ENCODE measurements around the gene EIF1.
"Not testable (repeated sequence)": the region's sequence is repeated elsewhere in the genome, so short reads cannot be mapped to it uniquely, and the experiment has no call there.

The EIF1 gene

DNA sequence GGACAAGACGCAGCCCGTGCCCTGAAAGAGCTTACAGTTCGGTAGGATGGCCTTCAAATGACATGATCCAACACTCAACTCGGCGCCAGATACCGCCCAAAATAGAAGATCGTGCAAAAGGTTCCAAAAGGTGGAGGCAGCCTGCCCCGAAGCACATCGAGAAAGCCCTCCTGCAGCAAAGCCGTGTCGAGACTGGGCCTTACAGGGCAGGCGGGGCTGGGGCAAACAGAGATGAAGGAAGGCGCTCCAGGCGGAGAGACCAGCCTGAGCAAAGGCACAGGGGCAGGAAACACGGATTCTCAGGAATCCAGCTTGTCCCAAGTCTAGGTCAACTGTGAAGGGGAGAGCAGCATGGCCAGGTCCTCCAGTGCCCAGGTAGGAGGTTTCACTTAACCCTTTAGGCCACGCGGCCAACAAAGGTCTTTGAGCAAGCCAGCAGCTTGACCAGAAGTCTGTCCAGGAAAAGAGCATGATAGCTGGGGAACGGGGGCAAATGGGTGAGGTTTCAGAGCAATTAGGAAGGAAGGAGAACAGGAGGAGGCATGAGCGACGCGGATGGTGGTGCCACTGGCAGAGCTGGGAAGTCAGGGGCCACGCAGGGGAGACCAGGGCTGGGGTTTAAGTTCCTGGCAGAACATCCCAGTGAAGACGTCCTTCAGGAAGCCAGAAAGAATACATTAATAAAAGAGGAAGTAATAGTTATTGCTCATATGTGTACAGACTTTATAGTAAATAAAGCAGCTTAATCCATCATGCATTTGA, 21.2 kb upstream of the EIF1 start:
- TF ChIP-seq, protein P1, sequence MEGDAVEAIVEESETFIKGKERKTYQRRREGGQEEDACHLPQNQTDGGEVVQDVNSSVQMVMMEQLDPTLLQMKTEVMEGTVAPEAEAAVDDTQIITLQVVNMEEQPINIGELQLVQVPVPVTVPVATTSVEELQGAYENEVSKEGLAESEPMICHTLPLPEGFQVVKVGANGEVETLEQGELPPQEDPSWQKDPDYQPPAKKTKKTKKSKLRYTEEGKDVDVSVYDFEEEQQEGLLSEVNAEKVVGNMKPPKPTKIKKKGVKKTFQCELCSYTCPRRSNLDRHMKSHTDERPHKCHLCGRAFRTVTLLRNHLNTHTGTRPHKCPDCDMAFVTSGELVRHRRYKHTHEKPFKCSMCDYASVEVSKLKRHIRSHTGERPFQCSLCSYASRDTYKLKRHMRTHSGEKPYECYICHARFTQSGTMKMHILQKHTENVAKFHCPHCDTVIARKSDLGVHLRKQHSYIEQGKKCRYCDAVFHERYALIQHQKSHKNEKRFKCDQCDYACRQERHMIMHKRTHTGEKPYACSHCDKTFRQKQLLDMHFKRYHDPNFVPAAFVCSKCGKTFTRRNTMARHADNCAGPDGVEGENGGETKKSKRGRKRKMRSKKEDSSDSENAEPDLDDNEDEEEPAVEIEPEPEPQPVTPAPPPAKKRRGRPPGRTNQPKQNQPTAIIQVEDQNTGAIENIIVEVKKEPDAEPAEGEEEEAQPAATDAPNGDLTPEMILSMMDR (IDR thresholded peaks at IDR 0.05; ENCODE audit: control insufficient read depth, insufficient read depth, low read depth, low read length, missing control alignments) = no peak
- DNase-seq (ENCODE audit: low read depth) = no peak
- no peak overlapping the region for H3K4me3 ChIP-seq (ENCODE audit: control insufficient read depth, low read depth, low read length)

DNA sequence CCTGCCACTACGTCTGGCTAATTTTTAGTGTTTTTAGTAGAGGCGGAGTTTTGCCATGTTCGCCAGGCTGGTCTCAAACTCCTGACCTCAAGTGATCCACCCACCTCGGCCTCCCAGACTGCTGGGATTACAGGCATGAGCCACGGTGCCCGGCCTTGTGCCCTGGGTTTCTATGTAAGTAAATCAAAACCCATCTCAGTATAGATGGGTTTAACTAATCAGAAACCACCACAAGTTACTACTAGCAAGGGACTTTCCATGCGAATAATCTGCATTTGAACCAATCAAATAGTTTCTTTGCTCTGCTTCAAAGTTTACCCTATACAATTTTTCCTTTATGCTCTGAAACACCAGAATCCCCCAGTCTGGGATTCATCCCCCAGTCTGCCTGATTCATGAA, 16.5 kb upstream of the EIF1 start:
- no peak overlapping the region for H3K4me3 ChIP-seq (ENCODE audit: control insufficient read depth, low read depth, low read length)
- no peak for DNase-seq (ENCODE audit: low read depth)
- TF ChIP-seq, protein P1 (IDR thresholded peaks at IDR 0.05; ENCODE audit: control insufficient read depth, insufficient read depth, low read depth, low read length, missing control alignments) = no peak

DNA sequence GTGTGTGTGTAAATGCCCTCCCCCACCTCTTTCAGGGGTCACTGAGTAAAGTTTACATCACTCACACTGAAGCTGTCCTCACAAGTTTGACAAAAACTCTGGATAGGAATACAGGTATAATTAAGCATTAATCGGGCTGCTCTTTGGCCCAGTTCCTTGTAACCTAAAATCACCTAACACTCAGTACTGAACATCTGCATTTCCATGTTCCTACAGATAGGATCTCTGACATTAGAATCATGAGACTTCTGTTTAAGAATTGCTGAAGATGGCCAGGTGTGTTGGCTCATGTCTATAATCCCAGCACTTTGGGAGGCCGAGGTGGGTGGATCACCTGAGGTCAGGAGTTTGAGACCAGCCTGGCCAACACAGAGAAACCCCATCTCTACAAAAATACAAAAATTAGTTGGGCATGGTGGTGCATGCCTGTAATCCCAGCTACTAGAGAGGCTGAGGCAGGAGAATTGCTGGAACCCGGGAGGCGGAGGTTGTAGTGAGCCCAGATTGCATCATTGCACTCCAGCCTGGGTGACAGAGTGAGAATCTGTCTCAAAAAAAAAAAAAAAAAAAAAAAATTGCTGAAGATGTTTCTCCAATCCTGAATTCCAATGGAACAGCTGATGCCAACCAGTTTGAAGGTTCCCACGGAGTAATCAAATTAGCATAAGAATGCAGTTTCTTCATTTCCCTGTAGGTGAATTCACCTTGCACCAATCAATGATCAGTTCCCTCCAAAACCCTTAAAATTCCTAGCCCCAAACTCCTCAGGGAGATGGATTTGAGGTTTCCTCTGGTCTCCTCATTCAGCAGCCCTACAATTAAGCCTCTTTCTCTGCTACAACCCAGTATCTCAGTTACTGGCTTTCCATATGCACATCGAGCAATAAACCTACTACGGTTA, 13.3 kb upstream of the EIF1 start:
- H3K4me3 ChIP-seq (ENCODE audit: control insufficient read depth, low read depth, low read length); DNase-seq (ENCODE audit: low read depth): not testable (repeated sequence)

DNA sequence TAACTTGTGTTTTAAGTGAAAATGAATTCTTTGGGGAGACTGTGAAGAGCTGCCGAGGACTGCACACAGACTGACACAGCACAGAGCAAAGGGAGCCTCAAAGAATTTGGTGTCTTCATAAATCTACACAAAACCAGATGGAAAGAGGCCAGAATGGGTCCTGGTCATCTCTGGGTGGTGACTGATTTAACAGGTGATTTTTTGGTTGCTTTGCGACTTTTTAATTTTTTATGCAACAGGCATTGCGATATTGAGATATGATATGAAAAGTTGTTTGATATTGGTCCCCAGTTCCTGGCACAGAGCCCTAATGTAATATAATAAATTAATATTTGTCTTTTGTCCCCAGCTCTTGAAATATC, 12.6 kb upstream of the EIF1 start:
- TF ChIP-seq, protein P1 (IDR thresholded peaks at IDR 0.05; ENCODE audit: control insufficient read depth, insufficient read depth, low read depth, low read length, missing control alignments) = no peak
- no peak for DNase-seq (ENCODE audit: low read depth)
- H3K4me3 ChIP-seq (ENCODE audit: control insufficient read depth, low read depth, low read length) = no peak overlapping the region

DNA sequence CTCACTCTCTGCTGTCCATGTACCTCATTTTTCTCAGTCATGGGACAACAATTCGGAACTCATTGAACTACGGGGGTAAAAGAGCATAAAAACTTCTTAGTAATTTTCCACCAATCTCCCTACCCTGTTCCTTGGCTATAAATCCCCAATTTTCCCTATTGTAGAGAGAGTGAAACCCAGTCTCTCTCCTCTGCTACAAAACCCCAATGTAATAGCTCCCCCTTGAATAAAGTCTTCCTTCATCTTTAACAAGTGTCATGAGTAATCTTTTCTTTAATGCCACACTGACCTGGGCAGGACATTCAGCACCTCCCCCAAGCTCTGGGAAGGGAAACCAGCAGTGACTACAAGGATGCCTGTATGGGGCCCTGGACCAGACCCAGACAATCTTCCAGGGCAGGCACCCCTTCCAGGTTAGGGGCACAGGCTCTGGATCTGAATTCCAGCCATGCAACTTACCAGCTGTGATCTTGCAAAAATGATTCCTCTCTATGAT, 10.2 kb upstream of the EIF1 start:
- TF ChIP-seq, protein P1 (IDR thresholded peaks at IDR 0.05; ENCODE audit: control insufficient read depth, insufficient read depth, low read depth, low read length, missing control alignments) = no peak
- H3K4me3 ChIP-seq (ENCODE audit: control insufficient read depth, low read depth, low read length) = peak overlapping the region; percentile 30
- no peak for DNase-seq (ENCODE audit: low read depth)

DNA sequence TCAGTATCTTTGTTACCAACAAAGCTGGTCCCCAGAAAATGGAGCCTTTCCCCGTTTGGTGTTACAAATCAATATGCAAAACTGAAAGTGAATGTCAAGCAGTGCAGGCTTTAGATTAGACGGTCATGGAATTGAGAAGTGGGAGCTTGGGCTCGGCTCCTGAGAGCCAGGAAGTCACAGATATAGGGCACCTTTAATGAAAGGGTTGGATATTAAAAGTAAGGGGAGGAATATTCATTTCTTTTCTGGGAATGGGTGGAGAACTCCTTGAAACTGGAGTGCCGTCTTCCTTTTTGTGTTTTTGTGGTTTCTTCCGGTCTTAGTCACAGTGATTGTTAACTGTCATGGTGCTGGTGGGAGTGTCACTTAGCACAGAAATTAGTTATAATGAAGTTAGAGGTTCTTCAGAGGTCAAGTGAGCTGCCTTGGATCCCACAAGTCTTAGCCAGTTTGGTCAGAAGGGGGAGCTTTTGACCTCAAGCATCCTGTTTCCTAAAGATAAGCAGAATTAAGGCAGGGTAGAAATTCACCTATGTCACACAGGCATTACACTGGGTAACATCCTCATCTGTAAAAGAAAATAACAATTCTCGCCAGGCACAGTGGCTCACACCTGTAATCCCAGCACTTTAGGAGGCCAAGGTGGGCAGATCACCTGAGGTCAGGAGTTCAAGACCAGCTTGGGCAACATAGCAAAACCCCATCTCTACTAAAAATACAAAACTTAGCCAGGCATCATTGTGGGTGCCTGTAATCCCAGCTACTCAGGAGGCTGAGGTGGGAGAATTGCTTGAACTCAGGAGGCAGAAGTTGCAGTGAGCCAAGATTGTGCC, 9.6 kb upstream of the EIF1 start:
- TF ChIP-seq, protein P1 (IDR thresholded peaks at IDR 0.05; ENCODE audit: control insufficient read depth, insufficient read depth, low read depth, low read length, missing control alignments) = peak; percentile 4
- no peak for DNase-seq (ENCODE audit: low read depth)
- peak overlapping the region; percentile 30 for H3K4me3 ChIP-seq (ENCODE audit: control insufficient read depth, low read depth, low read length)

All from AG09309 (cell line).